Subcutaneous adipose tissue (tissue), 4 donors: ENCODE results near the gene CCDC68. TPM values are rescaled to one million over a fixed set of nuclear protein-coding genes. Genes with fewer than 3 reads are reported as not detected.

Experiments
- CTCF ChIP-seq: fragments of 450-650 bp; IDR thresholded peaks from one replicate; pipeline ENCODE4 v1.5.1; 2016; ENCODE audit warnings: low read depth, mild to moderate bottlenecking, control low read depth, antibody characterized with exemption, moderate library complexity
- total RNA-seq, 4 donors: library from RNA; depleted of rRNA; stranded (reverse); fragments of >200 nt; gene quantifications; one replicate each; pipeline ENCODE4 v1.1.0, GENCODE V29; 2016

CCDC68 gene
- total RNA-seq, 4 donors from 2014 or later: 11.9 to 22.8 (median 16.3) TPM

- TF ChIP-seq CTCF: no peak
These were observed 20.8 kb downstream of the CCDC68 start for GRCh38 chr18:54938506-54938905.

GRCh38 chr18:54932472-54932871, 26.8 kb downstream of the CCDC68 start:
- no peak for TF ChIP-seq CTCF

- TF ChIP-seq CTCF: no peak
These were observed 28.1 kb downstream of the CCDC68 start for GRCh38 chr18:54931152-54931551.

- no peak for TF ChIP-seq CTCF
These were observed 31.0 kb downstream of the CCDC68 start for GRCh38 chr18:54928236-54928635.

GRCh38 chr18:54926593-54927325, 32.5 kb downstream of the CCDC68 start:
- TF ChIP-seq CTCF: no peak

GRCh38 chr18:54924948-54925347, 34.3 kb downstream of the CCDC68 start:
- TF ChIP-seq CTCF: no peak

- no peak for TF ChIP-seq CTCF
These were observed 35.8 kb downstream of the CCDC68 start for GRCh38 chr18:54923339-54923956.
